ENCODE results near the gene SLC15A1.

The SLC15A1 gene

DNA sequence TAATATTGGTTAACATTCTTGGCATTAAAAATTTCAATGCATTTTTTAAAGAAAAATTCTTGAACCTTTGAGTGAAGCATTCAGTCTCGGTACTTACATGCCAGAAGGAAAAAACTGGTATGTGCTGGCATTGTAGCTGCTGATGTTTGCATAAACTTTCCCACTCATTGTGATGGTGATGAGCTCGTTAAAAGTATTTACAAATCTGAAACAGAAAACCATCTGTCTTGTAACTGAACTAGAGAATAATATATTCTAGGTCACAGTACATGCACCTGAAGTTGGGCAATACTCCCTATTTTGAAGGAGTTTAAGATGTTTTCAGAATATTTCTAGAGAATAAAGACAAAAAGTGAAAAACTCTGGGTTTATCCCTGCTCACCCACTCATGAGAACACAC lies 64.1 kb downstream of the SLC15A1 start:
- H3K9ac ChIP-seq: no peak overlapping the region
- H3K36me3 ChIP-seq: no peaks in the 10 kb centered on the region
- peaks cover 6% of the 10 kb centered on the region for H3K4me1 ChIP-seq
- H3K9me3 ChIP-seq: no peaks in the 10 kb centered on the region
- no peak overlapping the region for H3K4me3 ChIP-seq
- no peak overlapping the region for H3K27ac ChIP-seq
- no peak for TF ChIP-seq Cebpa-rat (IDR thresholded peaks at IDR 0.05)
- no peak overlapping the region for H3K4me2 ChIP-seq
- H4K20me1 ChIP-seq: no peaks in the 10 kb centered on the region
- H3K27me3 ChIP-seq: no peaks in the 10 kb centered on the region

GRCh38 chr13:98687319-98687718 lies 65.2 kb downstream of the SLC15A1 start:
- Histone ChIP-seq H3K27ac (no peak overlapping the region), H3K9ac (no peak overlapping the region), H3K4me1 (peaks cover 6% of the 10 kb centered on the region), H3K9me3 (no peaks in the 10 kb centered on the region), H4K20me1 (no peaks in the 10 kb centered on the region), H3K36me3 (no peaks in the 10 kb centered on the region), H3K27me3 (no peaks in the 10 kb centered on the region), H3K4me2 (no peak overlapping the region), H3K4me3 (no peak overlapping the region)
- no peak for TF ChIP-seq Cebpa-rat (IDR thresholded peaks at IDR 0.05)

DNA sequence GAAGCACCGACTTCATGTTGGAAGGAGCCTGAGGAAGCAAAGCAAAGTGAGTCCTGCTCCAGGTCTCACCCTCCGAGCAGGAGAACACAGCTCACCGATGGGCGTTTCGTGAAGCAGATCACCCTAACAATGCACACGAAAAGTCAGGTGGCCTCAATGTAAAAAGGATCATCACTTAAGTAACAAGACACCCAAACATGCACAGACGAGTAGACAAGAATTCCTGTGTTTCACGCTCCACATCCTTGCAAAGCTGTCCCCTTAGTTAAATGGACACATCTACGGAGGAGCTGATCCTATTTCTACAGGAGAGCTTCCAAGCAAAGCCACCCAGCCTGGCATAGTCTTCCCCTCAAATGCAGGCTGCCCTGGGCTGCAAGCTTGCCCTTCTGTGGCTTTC lies 66.2 kb downstream of the SLC15A1 start:
- H3K9me3 ChIP-seq: no peaks in the 10 kb centered on the region
- H3K9ac ChIP-seq: no peak overlapping the region
- no peak overlapping the region for H3K27ac ChIP-seq
- H3K4me3 ChIP-seq: no peak overlapping the region
- H3K4me2 ChIP-seq: no peak overlapping the region
- no peaks in the 10 kb centered on the region for H4K20me1 ChIP-seq
- no peaks in the 10 kb centered on the region for H3K27me3 ChIP-seq
- no peaks in the 10 kb centered on the region for H3K36me3 ChIP-seq
- H3K4me1 ChIP-seq: peaks cover 6% of the 10 kb centered on the region
- TF ChIP-seq Cebpa-rat (IDR thresholded peaks at IDR 0.05): no peak

GRCh38 chr13:98685146-98685545 lies 67.3 kb downstream of the SLC15A1 start:
- no peak overlapping the region for H3K4me3 ChIP-seq
- no peaks in the 10 kb centered on the region for H3K36me3 ChIP-seq
- TF ChIP-seq Cebpa-rat (IDR thresholded peaks at IDR 0.05): no peak
- H3K9ac ChIP-seq: no peak overlapping the region
- peaks cover 6% of the 10 kb centered on the region for H3K4me1 ChIP-seq
- no peaks in the 10 kb centered on the region for H4K20me1 ChIP-seq
- H3K9me3 ChIP-seq: no peaks in the 10 kb centered on the region
- H3K4me2 ChIP-seq: peak overlapping the region; percentile 17; the same call in 1 of the 2 replicates
- no peak overlapping the region for H3K27ac ChIP-seq
- H3K27me3 ChIP-seq: no peaks in the 10 kb centered on the region

DNA sequence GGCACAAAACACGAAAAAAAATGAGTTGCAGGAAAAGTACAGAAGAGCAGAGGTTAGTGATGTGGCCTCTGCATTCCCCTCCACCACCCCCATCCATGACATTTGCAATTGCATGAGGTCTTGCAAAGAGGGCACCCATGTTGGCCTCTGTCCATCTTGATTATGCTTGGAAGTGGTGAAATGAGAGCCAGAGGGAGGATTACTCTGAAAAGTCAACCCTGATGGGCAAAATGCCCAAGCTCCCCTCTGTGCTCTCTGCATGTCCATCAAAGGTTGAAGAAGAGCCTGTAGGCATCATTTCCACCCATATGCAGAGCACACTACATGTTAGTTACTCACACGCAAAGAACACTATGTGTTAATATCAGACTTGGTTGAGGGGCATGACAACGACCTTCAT lies 71.4 kb downstream of the SLC15A1 start:
- no peak overlapping the region for H3K4me2 ChIP-seq
- no peaks in the 10 kb centered on the region for H3K36me3 ChIP-seq
- H3K4me3 ChIP-seq: no peak overlapping the region
- no peaks in the 10 kb centered on the region for H3K27me3 ChIP-seq
- H3K27ac ChIP-seq: no peak overlapping the region
- H3K4me1 ChIP-seq: peaks cover 6% of the 10 kb centered on the region
- H3K9me3 ChIP-seq: no peaks in the 10 kb centered on the region
- no peak overlapping the region for H3K9ac ChIP-seq
- TF ChIP-seq Cebpa-rat (IDR thresholded peaks at IDR 0.05): no peak
- H4K20me1 ChIP-seq: no peaks in the 10 kb centered on the region

GRCh38 chr13:98678741-98679140 lies 73.7 kb downstream of the SLC15A1 start:
- H3K27me3 ChIP-seq: no peaks in the 10 kb centered on the region
- H3K36me3 ChIP-seq: no peaks in the 10 kb centered on the region
- no peak overlapping the region for H3K27ac ChIP-seq
- no peak for TF ChIP-seq Cebpa-rat (IDR thresholded peaks at IDR 0.05)
- H3K9me3 ChIP-seq: no peaks in the 10 kb centered on the region
- H3K4me1 ChIP-seq: no peaks in the 10 kb centered on the region
- no peak overlapping the region for H3K9ac ChIP-seq
- H4K20me1 ChIP-seq: no peaks in the 10 kb centered on the region
- H3K4me2 ChIP-seq: no peak overlapping the region
- H3K4me3 ChIP-seq: no peak overlapping the region

- Histone ChIP-seq H3K4me1 (no peaks in the 10 kb centered on the region), H3K36me3 (no peaks in the 10 kb centered on the region), H3K9ac (no peak overlapping the region), H3K4me2 (no peak overlapping the region), H4K20me1 (no peaks in the 10 kb centered on the region), H3K27me3 (no peaks in the 10 kb centered on the region), H3K4me3 (no peak overlapping the region), H3K9me3 (no peaks in the 10 kb centered on the region), H3K27ac (no peak overlapping the region)
- no peak for TF ChIP-seq Cebpa-rat (IDR thresholded peaks at IDR 0.05)
These were observed 75.1 kb downstream of the SLC15A1 start for GRCh38 chr13:98677398-98677797.

DNA sequence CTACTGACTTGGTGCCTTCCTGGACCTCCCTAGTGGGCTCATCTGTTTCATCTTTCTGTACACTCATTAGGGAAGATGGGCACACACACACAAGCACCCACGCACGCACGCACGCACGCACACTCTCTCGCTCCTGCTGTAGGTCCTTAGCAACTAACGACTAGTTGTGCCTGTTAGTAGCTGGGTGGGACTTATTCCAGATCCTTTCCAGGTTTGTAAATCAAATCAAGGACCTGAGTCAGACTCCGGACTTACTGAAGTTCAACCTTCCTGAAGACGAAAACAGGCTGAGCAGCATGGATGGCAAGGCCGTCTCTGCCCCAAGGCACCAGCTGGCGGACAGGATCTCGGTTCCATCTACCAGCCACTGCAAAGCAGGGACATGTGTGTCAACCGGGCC lies 76.2 kb downstream of the SLC15A1 start:
- Histone ChIP-seq H3K9ac (no peak overlapping the region), H3K4me1 (no peaks in the 10 kb centered on the region), H3K4me3 (no peak overlapping the region), H3K36me3 (no peaks in the 10 kb centered on the region), H3K9me3 (no peaks in the 10 kb centered on the region), H3K27ac (no peak overlapping the region), H3K4me2 (no peak overlapping the region), H3K27me3 (no peaks in the 10 kb centered on the region), H4K20me1 (no peaks in the 10 kb centered on the region)
- no peak for TF ChIP-seq Cebpa-rat (IDR thresholded peaks at IDR 0.05)

DNA sequence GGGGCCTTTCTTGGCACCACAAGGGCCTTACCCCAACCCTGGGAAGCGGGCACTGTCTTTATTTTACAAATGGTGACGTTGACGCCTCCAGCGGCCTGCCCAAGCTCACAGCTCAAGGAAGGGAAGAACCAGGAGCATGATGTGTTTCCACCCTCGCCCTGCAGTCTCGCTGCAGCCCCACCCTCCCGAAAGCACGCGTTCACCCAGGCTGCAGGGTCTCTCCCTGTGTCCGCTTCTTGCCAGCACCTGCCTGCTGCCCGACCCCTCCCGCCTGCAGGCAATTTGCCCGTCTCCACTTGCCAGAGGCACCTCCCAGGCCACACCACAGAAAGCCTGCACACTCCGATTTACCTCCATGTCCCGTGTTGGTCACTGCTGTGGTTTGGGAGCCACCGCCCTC lies 76.6 kb downstream of the SLC15A1 start:
- no peak for TF ChIP-seq Cebpa-rat (IDR thresholded peaks at IDR 0.05)
- no peak overlapping the region for H3K27ac ChIP-seq
- H3K27me3 ChIP-seq: no peaks in the 10 kb centered on the region
- H3K36me3 ChIP-seq: no peaks in the 10 kb centered on the region
- H3K4me3 ChIP-seq: no peak overlapping the region
- H3K4me1 ChIP-seq: no peaks in the 10 kb centered on the region
- no peaks in the 10 kb centered on the region for H4K20me1 ChIP-seq
- H3K4me2 ChIP-seq: no peak overlapping the region
- H3K9me3 ChIP-seq: no peaks in the 10 kb centered on the region
- H3K9ac ChIP-seq: no peak overlapping the region

DNA sequence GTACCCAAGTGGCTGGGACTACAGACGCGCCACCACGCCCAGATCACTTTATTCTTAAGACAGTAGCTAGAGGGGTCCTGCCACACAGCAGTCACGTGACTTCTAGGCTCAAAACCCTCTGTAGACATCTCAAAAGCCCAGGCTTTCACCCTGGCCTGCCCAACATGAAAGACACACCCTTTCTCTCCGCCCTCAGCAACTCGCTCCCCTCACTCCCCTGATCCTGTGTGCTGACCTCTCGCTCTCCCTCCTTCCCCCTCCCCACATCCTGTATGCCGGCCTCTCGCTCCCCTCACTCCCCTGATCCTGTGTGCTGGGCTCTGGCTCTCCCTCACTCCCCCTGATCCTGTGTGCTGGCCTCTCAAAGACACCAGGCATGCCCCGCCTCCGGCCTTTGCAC lies 77.4 kb downstream of the SLC15A1 start:
- Histone ChIP-seq H3K27me3 (no peaks in the 10 kb centered on the region), H3K36me3 (no peaks in the 10 kb centered on the region), H3K4me1 (no peaks in the 10 kb centered on the region), H4K20me1 (no peaks in the 10 kb centered on the region), H3K27ac (no peak overlapping the region), H3K4me3 (no peak overlapping the region), H3K9ac (no peak overlapping the region), H3K9me3 (no peaks in the 10 kb centered on the region), H3K4me2 (no peak overlapping the region)
- no peak for TF ChIP-seq Cebpa-rat (IDR thresholded peaks at IDR 0.05)

- no peak overlapping the region for H3K9ac ChIP-seq
- no peak for TF ChIP-seq Cebpa-rat (IDR thresholded peaks at IDR 0.05)
- no peaks in the 10 kb centered on the region for H3K27me3 ChIP-seq
- H3K4me2 ChIP-seq: no peak overlapping the region
- H3K36me3 ChIP-seq: no peaks in the 10 kb centered on the region
- no peak overlapping the region for H3K27ac ChIP-seq
- no peak overlapping the region for H3K4me3 ChIP-seq
- H4K20me1 ChIP-seq: no peaks in the 10 kb centered on the region
- H3K4me1 ChIP-seq: no peaks in the 10 kb centered on the region
- no peaks in the 10 kb centered on the region for H3K9me3 ChIP-seq
These were observed 79.4 kb downstream of the SLC15A1 start for GRCh38 chr13:98672947-98673613.
